Upper lobe of right lung (tissue), 1 donor: ENCODE results near the gene CIITA. TPM values are rescaled to one million over a fixed set of nuclear protein-coding genes. Genes with fewer than 3 reads are reported as not detected.
"Not testable (repeated sequence)": the region's sequence is repeated elsewhere in the genome, so short reads cannot be mapped to it uniquely, and the experiment has no call there.

Experiments used
- ATAC-seq: fragments of 200-7000 bp; cut with Tn5 transposase; one replicate; pipeline ENCODE4 v1.9.1; 2020; ENCODE audit warnings: mild to moderate bottlenecking, moderate library complexity
- DNase-seq: peaks from one replicate; pipeline ENCODE4 v3.0.0-alpha.2; 2020
- H3K27ac ChIP-seq: fragments of 200-600 bp; one replicate; pipeline ENCODE4 v1.8.0; 2022
- H3K27me3 ChIP-seq: fragments of 200-600 bp; one replicate; pipeline ENCODE4 v1.8.0; 2022; ENCODE audit warnings: mild to moderate bottlenecking
- H3K36me3 ChIP-seq: fragments of 200-600 bp; one replicate; pipeline ENCODE4 v1.8.0; 2022
- H3K4me1 ChIP-seq: fragments of 200-600 bp; one replicate; pipeline ENCODE4 v1.8.0; 2022
- H3K4me3 ChIP-seq: fragments of 200-600 bp; one replicate; pipeline ENCODE4 v1.8.0; 2022; ENCODE audit warnings: mild to moderate bottlenecking
- H3K9me3 ChIP-seq: fragments of 200-600 bp; one replicate; pipeline ENCODE4 v1.8.0; 2022
- CTCF ChIP-seq: fragments of 200-600 bp; IDR thresholded peaks from one replicate; pipeline ENCODE4 v1.8.0; 2022; ENCODE audit warnings: antibody characterized with exemption
- intact Hi-C: fragments of 100-400 bp; cut with DNase I; formaldehyde crosslinking; loops from one replicate; pipeline ENCODE4 v1.11.0; 2022
- total RNA-seq: library from RNA; stranded (reverse); fragmentation: NEBNext Ultra II Directional; extraction: Animal tissue kit (Norgen Biotek cat#: 25700); gene quantifications from one replicate; pipeline ENCODE4 v1.2.1, GENCODE V29; 2021
- donor health status: DM: no; HTN: yes; CAD: no; lungs with severe emphysema.

CIITA gene
- total RNA-seq, 1 donor from 2014 or later = 78.9 TPM

- no peak for DNase-seq
- Histone ChIP-seq H3K4me1 (peaks cover 4% of the 10 kb centered on the region), H3K27ac (no peak overlapping the region), H3K9me3 (no peaks in the 10 kb centered on the region), H3K36me3 (peaks cover 30% of the 10 kb centered on the region), H3K27me3 (no peaks in the 10 kb centered on the region), H3K4me3 (no peak overlapping the region)
- intact Hi-C loops = loop anchor here (10.0 kb wide), 1 partner anchor 389 kb away; no protein-coding TSS in a partner anchor
- no peak for TF ChIP-seq CTCF
- ATAC-seq = no peak
These were observed 88.5 kb downstream of the CIITA start for GRCh38 chr16:10965440-10966061.

GRCh38 chr16:10966129-10966528 is 89.1 kb downstream of the CIITA start:
- no peak for TF ChIP-seq CTCF
- intact Hi-C loops = loop anchor here (10.0 kb wide), 1 partner anchor 389 kb away; no protein-coding TSS in a partner anchor
- peaks cover 4% of the 10 kb centered on the region for H3K4me1 ChIP-seq
- H3K27ac ChIP-seq = no peak overlapping the region
- no peaks in the 10 kb centered on the region for H3K9me3 ChIP-seq
- DNase-seq (no peak), ATAC-seq (no peak)
- H3K36me3 ChIP-seq = peaks cover 36% of the 10 kb centered on the region
- H3K27me3 ChIP-seq = no peaks in the 10 kb centered on the region
- H3K4me3 ChIP-seq = no peak overlapping the region

GRCh38 chr16:10966559-10966958 is 89.6 kb downstream of the CIITA start:
- intact Hi-C loops = loop anchor here (10.0 kb wide), 1 partner anchor 388 kb away; no protein-coding TSS in a partner anchor
- H3K9me3 ChIP-seq, DNase-seq, H3K4me3 ChIP-seq, H3K27ac ChIP-seq, H3K4me1 ChIP-seq, H3K27me3 ChIP-seq, ATAC-seq: not testable (repeated sequence)
- H3K36me3 ChIP-seq = peaks cover 38% of the 10 kb centered on the region

GRCh38 chr16:10967986-10968385 is 91.0 kb downstream of the CIITA start:
- DNase-seq = no peak
- Histone ChIP-seq H3K27me3 (no peaks in the 10 kb centered on the region), H3K4me3 (no peak overlapping the region), H3K36me3 (peaks cover 40% of the 10 kb centered on the region), H3K4me1 (peaks cover 12% of the 10 kb centered on the region), H3K9me3 (no peaks in the 10 kb centered on the region), H3K27ac (no peak overlapping the region)
- intact Hi-C loops = loop anchor here (10.0 kb wide), 1 partner anchor 387 kb away; no protein-coding TSS in a partner anchor
- ATAC-seq = no peak
- no peak for TF ChIP-seq CTCF

- Histone ChIP-seq H3K36me3 (peaks cover 40% of the 10 kb centered on the region), H3K4me1 (peaks cover 12% of the 10 kb centered on the region), H3K27me3 (no peaks in the 10 kb centered on the region), H3K9me3 (no peaks in the 10 kb centered on the region), H3K4me3 (no peak overlapping the region), H3K27ac (no peak overlapping the region)
- no peak for ATAC-seq
- intact Hi-C loops = loop anchor here (10.0 kb wide), 1 partner anchor 386 kb away; no protein-coding TSS in a partner anchor
- no peak for DNase-seq
- no peak for TF ChIP-seq CTCF
These were observed 91.5 kb downstream of the CIITA start for GRCh38 chr16:10968498-10968897.

- ATAC-seq = peak; percentile 39
- intact Hi-C loops = loop anchor here (5.0 to 10.0 kb wide), 2 partner anchors 283 to 385 kb away; no protein-coding TSS in a partner anchor
- no peak for DNase-seq
- no peaks in the 10 kb centered on the region for H3K9me3 ChIP-seq
- H3K27me3 ChIP-seq = no peaks in the 10 kb centered on the region
- no peak overlapping the region for H3K27ac ChIP-seq
- H3K36me3 ChIP-seq = peaks cover 36% of the 10 kb centered on the region
- H3K4me3 ChIP-seq = no peak overlapping the region
- no peak for TF ChIP-seq CTCF
- peaks cover 8% of the 10 kb centered on the region for H3K4me1 ChIP-seq
These were observed 92.6 kb downstream of the CIITA start for GRCh38 chr16:10969615-10970014.
